Measurements from ENCODE around the gene CCDC197.

- TF ChIP-seq CTCF (IDR thresholded peaks at IDR 0.05) (no peak), POLR2A (IDR thresholded peaks at IDR 0.05) (no peak)
Observed at GRCh38 chr14:93961620-93962019, 35.5 kb upstream of the CCDC197 start.

Data from uterus (tissue), 2 donors.